Measurements from ENCODE around the gene TMEM163. TPM values are rescaled to one million over a fixed set of nuclear protein-coding genes. Genes with fewer than 3 reads are reported as not detected.

The TMEM163 gene
- polyA plus RNA-seq, 1 donor from 2014 or later, result 3.5 TPM

DNA sequence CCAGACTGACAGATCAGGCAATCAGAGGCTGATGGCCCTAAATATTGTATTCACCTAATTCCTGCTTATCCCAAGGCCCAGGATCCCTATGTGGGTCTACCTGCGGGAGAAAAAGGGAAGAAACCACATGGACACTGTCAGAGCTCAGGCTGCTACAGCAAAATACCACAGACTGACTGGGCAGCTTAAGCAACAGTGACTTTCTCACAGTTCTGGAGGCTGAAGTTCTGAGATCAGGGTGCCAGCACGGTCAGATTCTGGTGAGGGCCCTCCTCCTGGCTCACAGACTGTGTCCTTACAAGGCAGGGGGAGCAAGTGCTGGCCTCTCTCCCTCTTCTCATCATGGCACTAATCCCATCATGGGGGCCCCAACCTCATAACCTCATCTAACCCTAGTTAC, 181.7 kb downstream of the TMEM163 start:
- Histone ChIP-seq H3K27ac (ENCODE audit: low read length) (no peak overlapping the region), H3K4me3 (ENCODE audit: low read length) (no peak overlapping the region), H3K9me3 (ENCODE audit: low read length) (no peaks in the 10 kb centered on the region), H3K9me2 (ENCODE audit: insufficient read depth, low read length) (no peaks in the 10 kb centered on the region), H3K36me3 (ENCODE audit: insufficient read depth, low read length) (no peaks in the 10 kb centered on the region), H3K4me2 (ENCODE audit: low read length) (no peak overlapping the region), H4K20me1 (ENCODE audit: insufficient read depth) (no peaks in the 10 kb centered on the region), H3F3A (ENCODE audit: insufficient read depth, low read length, poor library complexity, severe bottlenecking) (no peaks in the 10 kb centered on the region), H3K79me2 (replicated peaks; ENCODE audit: insufficient read depth, low read length) (no peaks in the 10 kb centered on the region), H3K9ac (ENCODE audit: low read length) (no peak overlapping the region), H2AFZ (ENCODE audit: low read depth, low read length) (no peak overlapping the region), H3K27me3 (ENCODE audit: insufficient read depth, low read depth, low read length) (no peaks in the 10 kb centered on the region)
- no peak for TF ChIP-seq POLR2AphosphoS5 (IDR thresholded peaks at IDR 0.05)
- TF ChIP-seq RAD21 (conservative IDR thresholded peaks at IDR 0.05), result no peak
- TF ChIP-seq TAF1 (IDR thresholded peaks at IDR 0.05; ENCODE audit: low read depth), result no peak
- no peak for TF ChIP-seq EP300 (conservative IDR thresholded peaks at IDR 0.05; ENCODE audit: poor library complexity, severe bottlenecking)
- TF ChIP-seq, protein P1, sequence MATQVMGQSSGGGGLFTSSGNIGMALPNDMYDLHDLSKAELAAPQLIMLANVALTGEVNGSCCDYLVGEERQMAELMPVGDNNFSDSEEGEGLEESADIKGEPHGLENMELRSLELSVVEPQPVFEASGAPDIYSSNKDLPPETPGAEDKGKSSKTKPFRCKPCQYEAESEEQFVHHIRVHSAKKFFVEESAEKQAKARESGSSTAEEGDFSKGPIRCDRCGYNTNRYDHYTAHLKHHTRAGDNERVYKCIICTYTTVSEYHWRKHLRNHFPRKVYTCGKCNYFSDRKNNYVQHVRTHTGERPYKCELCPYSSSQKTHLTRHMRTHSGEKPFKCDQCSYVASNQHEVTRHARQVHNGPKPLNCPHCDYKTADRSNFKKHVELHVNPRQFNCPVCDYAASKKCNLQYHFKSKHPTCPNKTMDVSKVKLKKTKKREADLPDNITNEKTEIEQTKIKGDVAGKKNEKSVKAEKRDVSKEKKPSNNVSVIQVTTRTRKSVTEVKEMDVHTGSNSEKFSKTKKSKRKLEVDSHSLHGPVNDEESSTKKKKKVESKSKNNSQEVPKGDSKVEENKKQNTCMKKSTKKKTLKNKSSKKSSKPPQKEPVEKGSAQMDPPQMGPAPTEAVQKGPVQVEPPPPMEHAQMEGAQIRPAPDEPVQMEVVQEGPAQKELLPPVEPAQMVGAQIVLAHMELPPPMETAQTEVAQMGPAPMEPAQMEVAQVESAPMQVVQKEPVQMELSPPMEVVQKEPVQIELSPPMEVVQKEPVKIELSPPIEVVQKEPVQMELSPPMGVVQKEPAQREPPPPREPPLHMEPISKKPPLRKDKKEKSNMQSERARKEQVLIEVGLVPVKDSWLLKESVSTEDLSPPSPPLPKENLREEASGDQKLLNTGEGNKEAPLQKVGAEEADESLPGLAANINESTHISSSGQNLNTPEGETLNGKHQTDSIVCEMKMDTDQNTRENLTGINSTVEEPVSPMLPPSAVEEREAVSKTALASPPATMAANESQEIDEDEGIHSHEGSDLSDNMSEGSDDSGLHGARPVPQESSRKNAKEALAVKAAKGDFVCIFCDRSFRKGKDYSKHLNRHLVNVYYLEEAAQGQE (IDR thresholded peaks at IDR 0.05; ENCODE audit: borderline replicate concordance), result no peak
- TF ChIP-seq EZH2 (IDR thresholded peaks at IDR 0.05; ENCODE audit: borderline replicate concordance, insufficient read depth, low read length, poor library complexity, severe bottlenecking), result no peak
- TF ChIP-seq MXI1 (conservative IDR thresholded peaks at IDR 0.05; ENCODE audit: poor library complexity, severe bottlenecking), result no peak
- TF ChIP-seq SMC3 (conservative IDR thresholded peaks at IDR 0.05; ENCODE audit: poor library complexity), result no peak
- no peak for TF ChIP-seq CTCF (IDR thresholded peaks at IDR 0.05; ENCODE audit: poor library complexity, severe bottlenecking)

- Histone ChIP-seq H3K36me3 (ENCODE audit: insufficient read depth, low read length) (no peaks in the 10 kb centered on the region), H3K27me3 (ENCODE audit: insufficient read depth, low read depth, low read length) (no peaks in the 10 kb centered on the region), H2AFZ (ENCODE audit: low read depth, low read length) (no peak overlapping the region), H3K9me2 (ENCODE audit: insufficient read depth, low read length) (no peaks in the 10 kb centered on the region), H3K4me2 (ENCODE audit: low read length) (no peak overlapping the region), H3K9me3 (ENCODE audit: low read length) (no peaks in the 10 kb centered on the region), H3K4me3 (ENCODE audit: low read length) (no peak overlapping the region), H3K27ac (ENCODE audit: low read length) (no peak overlapping the region), H3K9ac (ENCODE audit: low read length) (no peak overlapping the region), H4K20me1 (ENCODE audit: insufficient read depth) (no peaks in the 10 kb centered on the region), H3F3A (ENCODE audit: insufficient read depth, low read length, poor library complexity, severe bottlenecking) (no peaks in the 10 kb centered on the region), H3K79me2 (replicated peaks; ENCODE audit: insufficient read depth, low read length) (no peaks in the 10 kb centered on the region)
- no peak for TF ChIP-seq RAD21 (conservative IDR thresholded peaks at IDR 0.05)
- TF ChIP-seq EZH2 (IDR thresholded peaks at IDR 0.05; ENCODE audit: borderline replicate concordance, insufficient read depth, low read length, poor library complexity, severe bottlenecking), result no peak
- TF ChIP-seq CTCF (IDR thresholded peaks at IDR 0.05; ENCODE audit: poor library complexity, severe bottlenecking), result no peak
- TF ChIP-seq TAF1 (IDR thresholded peaks at IDR 0.05; ENCODE audit: low read depth), result no peak
- TF ChIP-seq, protein P1 (IDR thresholded peaks at IDR 0.05; ENCODE audit: borderline replicate concordance), result no peak
- no peak for TF ChIP-seq POLR2AphosphoS5 (IDR thresholded peaks at IDR 0.05)
- no peak for TF ChIP-seq MXI1 (conservative IDR thresholded peaks at IDR 0.05; ENCODE audit: poor library complexity, severe bottlenecking)
- no peak for TF ChIP-seq EP300 (conservative IDR thresholded peaks at IDR 0.05; ENCODE audit: poor library complexity, severe bottlenecking)
Measured at GRCh38 chr2:134536296-134536695, 182.5 kb downstream of the TMEM163 start.
